Kidney (tissue), 14 donors: Measurements from ENCODE around the gene TMEM63A. TPM values are rescaled to one million over a fixed set of nuclear protein-coding genes. Genes with fewer than 3 reads are reported as not detected.

Experiments
- DNase-seq, 5 donors: peaks; one replicate each; pipeline ENCODE4 v3.0.0-alpha.2; 2013 to 2020
- FAIRE-seq: peaks from 2 replicates; lab custom pipeline; 2012; peaks lifted over from hg19 to GRCh38; lab: Jason Lieb, UNC
- H3K27ac ChIP-seq, 2 donors: one replicate each; pipeline ENCODE4 v1.7.0; 2013; ENCODE audit warnings: low read depth in 2 of 2, low read length in 2 of 2, inconsistent platforms in 1 of 2
- H3K27me3 ChIP-seq: one replicate; pipeline ENCODE4 v1.7.1; 2013; ENCODE audit warnings: low read length, inconsistent platforms; ENCODE audit not compliant: control insufficient read depth, insufficient read depth
- H3K36me3 ChIP-seq, 3 donors: one replicate each; pipeline versions ENCODE4 v1.7.0 to v1.7.1; 2013; ENCODE audit warnings: low read length in 3 of 3, control low read depth in 1 of 3, inconsistent platforms in 1 of 3; ENCODE audit not compliant: insufficient read depth in 3 of 3, control insufficient read depth in 2 of 3
- H3K4me1 ChIP-seq, 3 donors: one replicate each; pipeline versions ENCODE4 v1.7.0 to v1.7.1; 2013; ENCODE audit warnings: low read length in 3 of 3, inconsistent platforms in 1 of 3, low read depth in 1 of 3; ENCODE audit not compliant: control insufficient read depth in 2 of 3, insufficient read depth in 2 of 3
- H3K4me3 ChIP-seq, 3 donors: one replicate each; pipeline versions ENCODE4 v1.7.0 to v1.8.1; 2013; ENCODE audit warnings: low read length in 3 of 3, control low read depth in 1 of 3, inconsistent platforms in 1 of 3
- H3K9ac ChIP-seq, 3 donors: one replicate each; pipeline versions ENCODE4 v1.7.0 to v1.7.1; 2013; ENCODE audit warnings: low read length in 3 of 3, control low read depth in 1 of 3, inconsistent platforms in 1 of 3
- H3K9me3 ChIP-seq, 3 donors: one replicate each; pipeline versions ENCODE4 v1.7.0 to v1.7.1; 2013; ENCODE audit warnings: low read length in 3 of 3, control low read depth in 1 of 3, inconsistent platforms in 1 of 3; ENCODE audit not compliant: control insufficient read depth in 2 of 3, insufficient read depth in 1 of 3
- CTCF ChIP-seq: IDR thresholded peaks from 3 replicates; pipeline ENCODE4 v1.5.1; 2012; ENCODE audit warnings: mild to moderate bottlenecking, moderate library complexity, borderline replicate concordance; ENCODE audit not compliant: insufficient read depth; ENCODE audit errors: extremely low read depth
- intact Hi-C: fragments of 100-400 bp; cut with DNase I; formaldehyde crosslinking; loops from one replicate; pipeline ENCODE4 v1.11.1; 2022
- polyA plus RNA-seq: library from polyadenylated mRNA; stranded (reverse); fragments of 350-450 nt; fragmentation: Illumina TruSeq; extraction: RNeasy Lipid Tissue Mini Kit (QIAGEN cat#74804); gene quantifications from one replicate; pipeline ENCODE4 v1.2.3, GENCODE V29; 2014; ENCODE audit warnings: low read depth, low replicate concordance; ENCODE audit not compliant: insufficient read depth
- total RNA-seq: library from RNA; stranded (reverse); fragmentation: NEBNext Ultra II Directional; extraction: Animal tissue kit (Norgen Biotek cat#: 25700); gene quantifications from one replicate; pipeline ENCODE4 v1.2.1, GENCODE V29; 2021
- donor health status: control.
- donor health status: control.
- donor health status: control.
- donor health status: control.
- donor health status: control.
- donor health status: DM: yes; HTN: yes; CAD: no.
- donor health status: Normal renal cell carcinoma (clear cell type).

The TMEM63A gene
- total and polyA plus RNA-seq, 2 donors from 2014 or later, result 25.5 to 159 TPM

GRCh38 chr1:225881081-225881958 lies 860 bp downstream of the TMEM63A start:
- Histone ChIP-seq H3K4me3 (peak overlapping the region; percentile 70 to 82 (median 81)), H3K27me3 (no peaks in the 10 kb centered on the region), H3K9ac (peak overlapping the region; percentile 9 to 74 (median 66)), H3K4me1 (peaks cover 0 to 43% (median 35%) of the 10 kb centered on the region in 3 donors), H3K36me3 (peaks cover 0 to 5% (median 2%) of the 10 kb centered on the region in 3 donors), H3K27ac (peak overlapping the region; percentile 86 to 96), H3K9me3 (no peaks in the 10 kb centered on the region)
- FAIRE-seq (no peak), DNase-seq (peak in 4 of 5 donors; percentile 54 to 93 (median 76))
- intact Hi-C loops, result no loop called here
- no peak for TF ChIP-seq CTCF

- peaks cover 0 to 5% (median 2%) of the 10 kb centered on the region in 3 donors for H3K36me3 ChIP-seq
- no peaks in the 10 kb centered on the region for H3K9me3 ChIP-seq
- no peaks in the 10 kb centered on the region for H3K27me3 ChIP-seq
- DNase-seq, result peak in 1 of 5 donors; percentile 29
- TF ChIP-seq CTCF, result no peak
- no peak for FAIRE-seq
- peak overlapping the region in 1 of 3 donors; percentile 74 for H3K9ac ChIP-seq
- intact Hi-C loops, result no loop called here
- H3K4me1 ChIP-seq, result peaks cover 0 to 45% (median 38%) of the 10 kb centered on the region in 3 donors
- H3K4me3 ChIP-seq, result peak overlapping the region in 2 of 3 donors; percentile 81 to 82
- peak overlapping the region; percentile 86 to 96 for H3K27ac ChIP-seq
These were observed 1.5 kb downstream of the TMEM63A start for GRCh38 chr1:225880636-225881035.

GRCh38 chr1:225880222-225880588 lies 2.0 kb downstream of the TMEM63A start:
- Histone ChIP-seq H3K36me3 (peaks cover 0 to 5% (median 2%) of the 10 kb centered on the region in 3 donors), H3K4me3 (peak overlapping the region in 2 of 3 donors; percentile 57 to 82), H3K4me1 (peaks cover 0 to 46% (median 38%) of the 10 kb centered on the region in 3 donors), H3K9me3 (no peaks in the 10 kb centered on the region), H3K27ac (peak overlapping the region; percentile 57 to 79), H3K9ac (peak overlapping the region in 1 of 3 donors; percentile 74), H3K27me3 (no peaks in the 10 kb centered on the region)
- DNase-seq (peak in 1 of 5 donors; percentile 62), FAIRE-seq (no peak)
- TF ChIP-seq CTCF, result no peak
- intact Hi-C loops, result no loop called here
